DOHH2 (cell line): ENCODE measurements around the gene TNXB.

Experiments
- CTCF ChIP-seq: fragments of 200-600 bp; sonication (generic); IDR thresholded peaks from one replicate; pipeline ENCODE4 v1.5.1; 2014; ENCODE audit warnings: antibody characterized with exemption, mild to moderate bottlenecking, low read depth, low read length; ENCODE audit not compliant: poor library complexity, severe bottlenecking
- EZH2phosphoT487 ChIP-seq: fragments of 200-600 bp; sonication (generic); IDR thresholded peaks from 2 replicates; pipeline ENCODE4 v1.6.1; 2017; ENCODE audit warnings: borderline replicate concordance, mild to moderate bottlenecking, antibody characterized with exemption, low read length, moderate library complexity, mixed read lengths

- TF ChIP-seq CTCF (no peak), EZH2phosphoT487 (no peak)
Measured at GRCh38 chr6:32075781-32076180, 33.4 kb downstream of the TNXB start.
